ENCODE measurements around the gene MEF2D. TPM values are rescaled to one million over a fixed set of nuclear protein-coding genes. Genes with fewer than 3 reads are reported as not detected.

The MEF2D gene
- total RNA-seq, 1 donor from 2014 or later = 60.8 TPM

DNA sequence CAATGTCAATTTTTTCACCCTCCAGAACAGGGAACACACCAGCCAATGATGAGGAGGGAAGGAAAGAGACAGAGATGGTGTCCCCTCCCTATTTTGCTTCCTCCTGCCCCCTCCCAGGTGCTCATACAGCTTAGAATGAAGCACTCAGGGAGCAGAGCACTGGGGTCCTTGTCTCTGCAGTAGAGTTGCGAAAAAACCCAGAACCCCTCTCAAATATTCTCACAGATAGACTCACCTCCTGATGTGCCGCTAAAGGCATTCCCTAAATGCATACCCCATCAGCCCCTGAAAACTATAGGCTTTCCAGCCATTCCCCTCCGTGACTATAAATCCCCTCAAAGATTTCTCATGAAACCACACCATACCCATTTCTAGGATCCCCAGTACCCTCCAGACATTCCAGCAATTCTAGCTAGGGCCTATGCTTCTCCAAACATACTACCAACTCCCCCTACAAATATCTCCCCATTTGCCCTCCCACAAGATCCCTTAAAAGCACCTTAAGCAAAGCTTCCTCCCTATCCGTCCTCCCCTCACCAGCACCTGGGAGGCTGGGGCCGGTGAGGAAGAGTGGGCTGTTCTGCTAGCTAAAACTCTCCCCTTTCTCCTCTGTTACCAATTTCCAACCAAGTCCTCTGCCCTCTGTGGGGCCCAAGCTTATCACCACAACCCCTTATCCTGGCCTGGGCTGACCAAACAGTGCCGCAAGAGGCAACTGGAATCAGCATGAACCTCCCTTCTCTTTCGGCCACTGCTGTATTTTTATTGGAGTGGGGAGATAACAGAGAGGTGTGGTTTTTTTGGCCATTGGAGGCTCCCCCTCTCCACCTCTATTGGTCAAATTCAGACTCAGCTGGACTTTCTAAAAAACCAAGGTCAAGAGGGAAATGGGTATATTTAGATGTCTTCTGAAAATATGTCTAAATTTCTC lies 76.9 kb downstream of the MEF2D start:
- Histone ChIP-seq H3K9me3 (no peaks in the 10 kb centered on the region), H3K36me3 (no peaks in the 10 kb centered on the region), H3K4me3 (no peak overlapping the region), H3K27ac (no peak overlapping the region), H3K4me1 (peaks cover 24% of the 10 kb centered on the region), H3K27me3 (peaks cover 79% of the 10 kb centered on the region)
- no peak for ATAC-seq
- TF ChIP-seq, protein P1, sequence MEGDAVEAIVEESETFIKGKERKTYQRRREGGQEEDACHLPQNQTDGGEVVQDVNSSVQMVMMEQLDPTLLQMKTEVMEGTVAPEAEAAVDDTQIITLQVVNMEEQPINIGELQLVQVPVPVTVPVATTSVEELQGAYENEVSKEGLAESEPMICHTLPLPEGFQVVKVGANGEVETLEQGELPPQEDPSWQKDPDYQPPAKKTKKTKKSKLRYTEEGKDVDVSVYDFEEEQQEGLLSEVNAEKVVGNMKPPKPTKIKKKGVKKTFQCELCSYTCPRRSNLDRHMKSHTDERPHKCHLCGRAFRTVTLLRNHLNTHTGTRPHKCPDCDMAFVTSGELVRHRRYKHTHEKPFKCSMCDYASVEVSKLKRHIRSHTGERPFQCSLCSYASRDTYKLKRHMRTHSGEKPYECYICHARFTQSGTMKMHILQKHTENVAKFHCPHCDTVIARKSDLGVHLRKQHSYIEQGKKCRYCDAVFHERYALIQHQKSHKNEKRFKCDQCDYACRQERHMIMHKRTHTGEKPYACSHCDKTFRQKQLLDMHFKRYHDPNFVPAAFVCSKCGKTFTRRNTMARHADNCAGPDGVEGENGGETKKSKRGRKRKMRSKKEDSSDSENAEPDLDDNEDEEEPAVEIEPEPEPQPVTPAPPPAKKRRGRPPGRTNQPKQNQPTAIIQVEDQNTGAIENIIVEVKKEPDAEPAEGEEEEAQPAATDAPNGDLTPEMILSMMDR (IDR thresholded peaks at IDR 0.05) = no peak
- intact Hi-C loops (cut with DNase I) = no loop called here
- no peak for DNase-seq

DNA sequence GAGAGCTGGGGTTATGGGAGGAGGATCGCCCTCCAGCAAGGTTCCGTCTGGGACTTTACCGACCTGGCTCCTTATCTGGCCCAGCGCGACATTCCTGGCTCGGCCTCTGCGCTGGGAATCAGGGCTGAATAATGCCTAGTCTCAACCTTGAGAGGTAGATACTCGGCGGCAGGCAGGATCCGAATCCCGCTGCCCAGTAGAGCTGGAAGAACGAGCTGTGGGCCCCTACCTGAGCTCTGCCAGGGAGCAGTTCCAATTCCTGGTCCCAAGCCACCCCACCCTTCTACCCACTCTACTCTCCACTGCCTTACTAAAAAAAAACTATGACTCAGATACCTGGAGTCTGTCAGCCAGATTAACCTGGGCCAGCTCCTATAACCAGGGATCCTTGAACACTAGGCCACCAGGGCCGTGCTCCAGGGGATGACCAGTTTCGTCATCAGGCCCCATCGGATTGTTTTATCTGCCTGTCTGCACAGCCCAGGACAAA lies 77.9 kb downstream of the MEF2D start:
- H3K27me3 ChIP-seq = peaks cover 82% of the 10 kb centered on the region

DNA sequence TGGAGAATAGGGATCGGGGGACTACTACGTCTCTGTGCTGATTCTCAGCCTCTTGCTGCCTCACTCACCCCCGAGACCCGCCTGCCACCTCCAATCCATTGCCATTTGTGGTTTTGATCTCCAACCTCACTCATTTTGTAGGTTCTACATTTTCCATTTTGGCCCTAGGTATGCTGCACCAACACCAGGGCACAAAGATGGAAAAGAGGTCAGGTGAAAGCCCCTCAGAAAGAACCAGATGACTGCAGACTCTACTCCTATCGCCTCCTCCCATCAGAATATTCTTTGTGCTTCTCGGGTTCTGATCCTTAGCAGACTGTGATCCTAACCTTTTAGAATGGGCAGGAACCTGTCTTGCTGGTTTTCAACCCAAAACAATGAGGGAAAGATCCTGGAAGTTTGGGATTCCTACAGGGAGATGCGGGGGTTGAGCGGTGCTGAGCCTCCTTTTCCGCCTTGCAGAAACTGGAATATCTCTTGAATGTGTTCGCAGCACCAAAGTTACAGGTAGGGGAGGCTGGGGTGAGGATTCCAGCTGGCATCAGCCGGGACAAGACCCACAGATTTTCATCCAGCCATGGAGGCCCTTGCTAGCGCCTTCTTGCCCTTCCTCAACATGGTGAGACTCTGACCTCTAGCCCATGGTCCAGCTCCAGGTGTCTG lies 78.5 kb downstream of the MEF2D start:
- peaks cover 24% of the 10 kb centered on the region for H3K4me1 ChIP-seq
- intact Hi-C loops (cut with DNase I) = no loop called here
- H3K9me3 ChIP-seq = no peaks in the 10 kb centered on the region
- DNase-seq (no peak), ATAC-seq (no peak)
- peaks cover 82% of the 10 kb centered on the region for H3K27me3 ChIP-seq
- no peak overlapping the region for H3K27ac ChIP-seq
- H3K36me3 ChIP-seq = no peaks in the 10 kb centered on the region
- TF ChIP-seq, protein P1 (IDR thresholded peaks at IDR 0.05) = no peak
- H3K4me3 ChIP-seq = peak overlapping the region; percentile 34

More for the DNA sequence above, 77.9 kb downstream of the MEF2D start:
- intact Hi-C loops (cut with DNase I) = no loop called here
- TF ChIP-seq, protein P1 (IDR thresholded peaks at IDR 0.05) = no peak
- Histone ChIP-seq H3K9me3 (no peaks in the 10 kb centered on the region), H3K4me1 (peaks cover 24% of the 10 kb centered on the region), H3K4me3 (no peak overlapping the region), H3K27ac (no peak overlapping the region), H3K36me3 (no peaks in the 10 kb centered on the region)
- ATAC-seq (peak; percentile 8), DNase-seq (no peak)

DNA sequence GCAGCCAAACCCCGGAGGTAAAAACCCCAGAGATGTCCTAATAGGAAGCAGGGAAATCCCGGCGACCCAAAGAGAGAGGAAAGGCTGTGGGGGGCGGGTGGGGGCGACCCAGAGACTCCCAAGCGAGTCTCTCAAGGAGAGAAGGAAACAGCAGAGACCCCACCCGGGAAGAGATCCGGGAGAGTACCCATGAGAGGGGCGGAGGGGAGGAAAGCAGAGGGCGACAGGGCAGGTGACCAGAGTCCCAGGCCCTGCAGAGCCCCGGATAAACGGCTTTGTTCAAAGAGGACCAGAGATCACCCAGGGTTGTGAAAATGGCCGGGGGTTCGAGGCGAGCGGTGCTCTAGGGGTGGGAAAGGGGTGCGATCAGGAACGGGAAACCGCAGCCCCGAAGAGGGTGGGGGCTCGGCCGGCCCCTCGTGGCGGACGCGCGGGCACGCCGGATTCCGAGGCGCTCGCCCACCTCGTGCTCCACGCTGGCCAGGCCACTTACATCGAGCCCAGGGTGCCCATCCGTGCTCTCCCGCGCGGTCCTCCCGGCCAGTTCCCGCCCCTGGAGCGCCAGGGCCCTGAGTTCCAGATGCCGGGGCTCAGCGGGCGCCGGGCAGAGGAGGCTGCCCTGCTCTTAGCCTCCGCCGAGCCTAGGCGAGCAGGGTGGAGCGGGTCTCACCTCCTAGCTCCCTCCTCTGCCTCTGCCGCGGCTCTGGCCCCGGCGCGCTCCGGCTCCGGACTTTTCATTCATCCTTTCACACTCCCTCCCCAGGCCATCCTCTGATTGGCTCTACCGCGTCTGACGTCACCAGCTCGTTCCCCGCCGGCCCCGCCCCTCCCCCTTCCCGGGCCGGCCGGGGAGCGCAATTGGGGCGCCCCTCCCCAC lies 79.3 kb downstream of the MEF2D start:
- H3K36me3 ChIP-seq = no peaks in the 10 kb centered on the region
- no peak overlapping the region for H3K27ac ChIP-seq
- peak overlapping the region; percentile 34 for H3K4me3 ChIP-seq
- peak; percentile 88 for ATAC-seq
- TF ChIP-seq, protein P1 (IDR thresholded peaks at IDR 0.05) = no peak
- peak; percentile 83 for DNase-seq
- H3K27me3 ChIP-seq = peaks cover 82% of the 10 kb centered on the region
- H3K9me3 ChIP-seq = no peaks in the 10 kb centered on the region
- intact Hi-C loops (cut with DNase I) = no loop called here
- H3K4me1 ChIP-seq = peaks cover 24% of the 10 kb centered on the region
